ENCODE data around the gene LRIT3.

Gene LRIT3

DNA sequence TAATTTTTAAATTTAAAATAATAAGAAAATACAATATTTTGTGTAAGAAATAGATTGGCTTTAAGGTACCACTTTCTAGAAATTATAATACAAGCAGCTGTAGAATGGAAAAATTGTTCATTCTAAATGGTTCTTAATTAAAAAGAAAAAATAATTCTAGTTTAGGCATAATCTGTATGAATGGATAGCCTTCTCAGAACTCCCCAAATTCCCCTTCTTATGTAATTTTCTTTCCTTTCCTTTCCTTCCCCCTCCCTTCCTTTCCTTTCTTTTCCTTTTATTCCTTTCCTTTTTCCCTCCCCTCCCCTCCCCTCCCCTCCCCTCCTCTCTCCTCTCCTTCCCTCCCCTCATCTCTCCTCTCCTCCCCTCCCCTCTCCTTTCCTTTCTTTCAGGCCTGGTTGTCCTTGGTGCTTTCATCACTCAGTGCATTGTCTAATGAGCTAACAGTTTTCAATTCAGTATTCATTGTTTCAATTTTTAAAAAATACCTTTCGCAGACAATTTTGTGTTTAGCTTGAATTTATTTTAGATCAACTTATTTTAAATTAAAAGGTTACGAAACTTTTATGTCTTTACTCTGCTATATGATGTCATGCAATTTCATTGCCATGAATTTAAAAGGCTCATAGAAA is 28.8 kb downstream of the LRIT3 start:
- DNase-seq (ENCODE audit: low spot score): no peak
- CTCF ChIA-PET: interaction anchor here (0.5 kb wide), 1 partner anchor 88 kb away, joined by 3 read pairs; no protein-coding TSS in a partner anchor
- POLR2A ChIA-PET (ENCODE audit: low non-redundant PET): no interaction called here
- H3K27ac ChIP-seq: no peak overlapping the region
- TF ChIP-seq CTCF (conservative IDR thresholded peaks at IDR 0.05; ENCODE audit: low read depth): no peak

GRCh38 chr4:109877400-109877799 is 29.5 kb downstream of the LRIT3 start:
- no peak overlapping the region for H3K27ac ChIP-seq
- ChIA-PET CTCF (no interaction called here), POLR2A (ENCODE audit: low non-redundant PET) (no interaction called here)
- no peak for TF ChIP-seq CTCF (conservative IDR thresholded peaks at IDR 0.05; ENCODE audit: low read depth)
- no peak for DNase-seq (ENCODE audit: low spot score)

DNA sequence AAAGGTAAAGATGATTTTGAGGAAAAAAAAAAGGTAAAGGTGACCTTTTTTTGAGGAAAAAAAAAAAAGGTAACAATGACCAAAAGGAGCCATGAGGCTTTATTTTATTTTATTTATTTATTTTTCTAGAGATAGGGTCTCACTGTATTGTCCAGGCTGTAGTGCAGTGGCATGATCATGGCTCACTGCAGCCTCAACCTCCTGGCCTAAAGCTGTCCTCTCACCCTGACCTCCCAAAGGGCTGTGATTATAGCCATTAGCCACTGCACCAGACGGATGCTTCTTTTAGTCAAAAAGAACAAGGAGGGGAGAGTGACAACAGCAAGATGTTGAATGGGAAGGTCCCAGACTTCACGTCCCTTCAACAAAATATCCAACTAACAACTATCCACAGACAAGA is 30.4 kb downstream of the LRIT3 start:
- CTCF ChIA-PET: no interaction called here
- POLR2A ChIA-PET (ENCODE audit: low non-redundant PET): no interaction called here
- no peak for DNase-seq (ENCODE audit: low spot score)

GRCh38 chr4:109879081-109879480 is 31.2 kb downstream of the LRIT3 start:
- no peak for DNase-seq (ENCODE audit: low spot score)
- ChIA-PET POLR2A (ENCODE audit: low non-redundant PET) (no interaction called here), CTCF (no interaction called here)
- no peak for TF ChIP-seq CTCF (conservative IDR thresholded peaks at IDR 0.05; ENCODE audit: low read depth)
- no peak overlapping the region for H3K27ac ChIP-seq

More for the DNA sequence above, 30.4 kb downstream of the LRIT3 start:
- H3K27ac ChIP-seq: no peak overlapping the region
- no peak for TF ChIP-seq CTCF (conservative IDR thresholded peaks at IDR 0.05; ENCODE audit: low read depth)

DNA sequence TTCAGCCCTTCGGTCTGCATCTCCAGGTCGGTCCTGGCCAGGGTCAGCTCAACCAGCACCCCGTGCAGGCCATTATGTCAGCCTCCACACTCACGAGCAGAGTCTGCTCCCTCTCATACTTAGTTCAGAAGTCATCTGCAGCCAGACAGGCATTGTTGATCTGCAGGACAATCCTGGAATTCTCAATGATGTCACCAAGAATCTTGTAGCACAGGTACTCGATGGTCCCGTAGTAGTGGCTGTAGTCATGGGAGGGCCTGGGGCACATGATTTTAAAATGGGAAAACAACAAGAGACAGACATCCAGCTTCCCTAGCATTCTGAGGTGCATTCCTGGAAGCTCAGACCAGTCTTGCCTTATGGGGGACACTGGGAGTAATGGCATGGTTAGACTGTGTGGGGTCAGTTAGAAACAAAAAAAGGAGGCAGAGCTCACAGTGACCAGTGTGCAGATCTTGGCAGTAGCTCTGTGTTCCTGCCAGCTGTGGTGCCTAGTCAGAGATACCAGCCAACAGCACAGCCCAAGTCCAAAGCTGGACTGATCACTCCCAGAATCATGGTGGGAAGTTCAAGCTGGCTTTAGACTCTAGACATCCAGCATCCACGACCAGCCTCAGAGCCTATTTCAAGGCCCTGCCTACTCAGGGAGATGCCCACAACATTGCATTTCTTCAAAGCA is 31.9 kb downstream of the LRIT3 start:
- H3K27ac ChIP-seq: no peak overlapping the region
- ChIA-PET POLR2A (ENCODE audit: low non-redundant PET) (no interaction called here), CTCF (interaction anchor here (0.7 kb wide), 1 partner anchor 32 kb away, joined by 3 read pairs; no protein-coding TSS in a partner anchor)
- DNase-seq (ENCODE audit: low spot score): no peak
- no peak for TF ChIP-seq CTCF (conservative IDR thresholded peaks at IDR 0.05; ENCODE audit: low read depth)

- CTCF ChIA-PET: interaction anchor here (0.7 kb wide), 1 partner anchor 36 kb away, joined by 3 read pairs; no protein-coding TSS in a partner anchor
- no peak overlapping the region for H3K27ac ChIP-seq
- TF ChIP-seq CTCF (conservative IDR thresholded peaks at IDR 0.05; ENCODE audit: low read depth): no peak
- POLR2A ChIA-PET (ENCODE audit: low non-redundant PET): no interaction called here
- no peak for DNase-seq (ENCODE audit: low spot score)
Measured at GRCh38 chr4:109886303-109886702, 38.4 kb downstream of the LRIT3 start.

Data from RWPE1 (cell line).